ENCODE data around the gene DDX31.

The DDX31 gene

GRCh38 chr9:132637351-132637750, 32.4 kb downstream of the DDX31 start:
- no peak for DNase-seq (ENCODE audit: low read depth)

GRCh38 chr9:132634327-132634726, 35.5 kb downstream of the DDX31 start:
- no peak for DNase-seq (ENCODE audit: low read depth)

- no peak for DNase-seq (ENCODE audit: low read depth)
Observed at GRCh38 chr9:132632413-132633129, 37.2 kb downstream of the DDX31 start.

- DNase-seq (ENCODE audit: low read depth) = no peak
Observed at GRCh38 chr9:132631685-132632084, 38.1 kb downstream of the DDX31 start.

GRCh38 chr9:132631280-132631679, 38.5 kb downstream of the DDX31 start:
- DNase-seq (ENCODE audit: low read depth) = no peak

- no peak for DNase-seq (ENCODE audit: low read depth)
Observed at GRCh38 chr9:132630811-132631210, 39.0 kb downstream of the DDX31 start.

GRCh38 chr9:132630116-132630515, 39.7 kb downstream of the DDX31 start:
- no peak for DNase-seq (ENCODE audit: low read depth)

GRCh38 chr9:132628746-132629145, 41.0 kb downstream of the DDX31 start:
- no peak for DNase-seq (ENCODE audit: low read depth)

GRCh38 chr9:132627594-132627993, 42.2 kb downstream of the DDX31 start:
- no peak for DNase-seq (ENCODE audit: low read depth)

- no peak for DNase-seq (ENCODE audit: low read depth)
Observed at GRCh38 chr9:132627106-132627505, 42.7 kb downstream of the DDX31 start.

GRCh38 chr9:132626285-132626684, 43.5 kb downstream of the DDX31 start:
- no peak for DNase-seq (ENCODE audit: low read depth)

- no peak for DNase-seq (ENCODE audit: low read depth)
Observed at GRCh38 chr9:132622159-132622558, 47.6 kb downstream of the DDX31 start.

- no peak for DNase-seq (ENCODE audit: low read depth)
Observed at GRCh38 chr9:132616725-132617124, 53.1 kb downstream of the DDX31 start.

GRCh38 chr9:132615774-132616173, 54.0 kb downstream of the DDX31 start:
- no peak for DNase-seq (ENCODE audit: low read depth)

- DNase-seq (ENCODE audit: low read depth) = no peak
Observed at GRCh38 chr9:132614324-132614723, 55.5 kb downstream of the DDX31 start.

- no peak for DNase-seq (ENCODE audit: low read depth)
Observed at GRCh38 chr9:132610661-132611060, 59.1 kb downstream of the DDX31 start.

- DNase-seq (ENCODE audit: low read depth) = no peak
Observed at GRCh38 chr9:132609829-132610228, 60.0 kb downstream of the DDX31 start.

GRCh38 chr9:132609184-132609583, 60.6 kb downstream of the DDX31 start:
- no peak for DNase-seq (ENCODE audit: low read depth)

GRCh38 chr9:132606066-132606465, 63.7 kb downstream of the DDX31 start:
- no peak for DNase-seq (ENCODE audit: low read depth)

- no peak for DNase-seq (ENCODE audit: low read depth)
Observed at GRCh38 chr9:132605387-132605786, 64.4 kb downstream of the DDX31 start.

- DNase-seq (ENCODE audit: low read depth) = no peak
Observed at GRCh38 chr9:132602207-132602606, 67.6 kb downstream of the DDX31 start.

- DNase-seq (ENCODE audit: low read depth) = no peak
Observed at GRCh38 chr9:132600326-132600984, 69.3 kb downstream of the DDX31 start.

GRCh38 chr9:132597073-132597775, 72.6 kb downstream of the DDX31 start:
- no peak for DNase-seq (ENCODE audit: low read depth)

Measured in activated T-helper 9 cell treated with anti-CD3 and anti-CD28 coated beads, Interleukin-2, amount 50 U/mL, for 16 hours (primary cell).